Left kidney (tissue), 2 donors: ENCODE data around the gene PLXND1. TPM values are rescaled to one million over a fixed set of nuclear protein-coding genes. Genes with fewer than 3 reads are reported as not detected.

Experiments used
- DNase-seq: peaks from one replicate; pipeline ENCODE4 v3.0.0-alpha.2; 2013
- polyA plus RNA-seq: library from polyadenylated mRNA; unstranded; fragments of 120-200 nt; gene quantifications from one replicate; pipeline ENCODE4 v1.2.1, GENCODE V29; 2013; ENCODE audit not compliant: insufficient read length

Gene PLXND1
- polyA plus RNA-seq, 1 donor, result 147 TPM

DNA sequence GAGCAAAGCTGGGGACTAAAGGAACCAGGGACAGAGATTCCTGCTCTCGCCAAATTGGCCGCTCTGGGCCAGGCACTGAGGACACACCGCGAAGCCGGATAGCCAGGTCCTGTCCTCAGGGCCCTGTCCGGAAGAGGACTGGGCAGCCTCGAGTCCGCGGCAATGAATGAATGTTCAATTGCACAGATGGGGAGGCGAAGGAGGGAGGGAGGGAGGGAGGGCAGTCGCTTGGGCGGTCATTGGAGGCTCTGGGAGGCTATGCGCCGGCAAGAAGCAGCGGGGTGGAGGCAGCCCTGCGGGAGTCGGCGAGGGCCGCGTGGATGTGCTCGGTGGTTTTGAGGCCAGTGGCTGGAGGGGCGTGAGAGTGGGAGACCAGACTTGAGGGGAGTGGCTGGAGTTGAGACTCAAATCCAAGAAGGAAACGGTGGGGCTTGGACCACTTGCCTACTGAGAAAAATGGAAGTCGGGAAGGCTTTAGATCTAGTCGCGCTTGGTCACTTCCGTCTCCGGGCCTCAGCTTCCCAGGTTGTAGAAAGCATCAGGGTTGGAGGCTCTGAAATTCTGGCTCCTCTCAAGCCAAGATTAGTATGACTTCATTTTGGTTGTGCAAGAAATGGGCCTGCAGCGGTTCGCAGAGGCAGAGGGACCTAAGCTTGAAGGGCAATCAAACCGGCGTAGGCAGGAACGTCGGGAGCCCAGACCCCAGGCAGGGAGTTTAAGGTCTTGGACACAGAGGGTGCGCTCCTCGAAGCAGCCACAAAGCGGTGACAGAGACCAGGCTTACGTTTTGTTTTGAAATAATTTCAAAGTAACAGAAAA lies 21.1 kb upstream of the PLXND1 start:
- DNase-seq, result peak; percentile 85

DNA sequence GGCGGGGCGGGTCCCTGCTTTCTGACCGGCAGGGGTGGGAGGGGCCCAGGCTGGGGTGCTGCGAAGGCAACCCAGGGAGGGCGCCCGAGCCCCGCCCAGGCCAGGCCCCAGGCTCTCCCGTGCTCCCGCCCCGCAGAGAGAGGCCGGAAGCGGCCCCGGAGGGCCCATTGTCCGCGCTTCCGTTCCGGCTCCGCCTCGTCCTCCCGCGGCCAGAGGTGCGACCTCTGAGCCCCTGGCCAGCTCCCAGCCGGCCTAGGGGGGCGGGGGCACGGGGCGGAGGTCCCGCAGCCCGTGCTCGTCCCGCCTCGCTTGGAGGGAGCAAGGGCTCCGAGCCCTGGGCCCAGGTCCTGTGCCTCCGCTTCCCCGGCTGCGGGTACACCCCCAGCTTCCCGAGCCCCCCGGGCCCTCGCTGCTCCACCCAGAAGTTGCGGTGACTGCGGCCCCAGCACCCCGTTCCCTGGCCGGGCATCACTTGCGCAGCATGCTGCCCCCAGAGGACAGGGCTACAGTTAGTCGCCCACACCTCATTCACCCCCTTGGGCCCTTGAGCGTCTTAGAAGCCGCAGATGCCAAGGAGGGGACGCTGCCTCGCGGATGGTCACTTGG lies 20.4 kb upstream of the PLXND1 start:
- DNase-seq, result no peak

DNA sequence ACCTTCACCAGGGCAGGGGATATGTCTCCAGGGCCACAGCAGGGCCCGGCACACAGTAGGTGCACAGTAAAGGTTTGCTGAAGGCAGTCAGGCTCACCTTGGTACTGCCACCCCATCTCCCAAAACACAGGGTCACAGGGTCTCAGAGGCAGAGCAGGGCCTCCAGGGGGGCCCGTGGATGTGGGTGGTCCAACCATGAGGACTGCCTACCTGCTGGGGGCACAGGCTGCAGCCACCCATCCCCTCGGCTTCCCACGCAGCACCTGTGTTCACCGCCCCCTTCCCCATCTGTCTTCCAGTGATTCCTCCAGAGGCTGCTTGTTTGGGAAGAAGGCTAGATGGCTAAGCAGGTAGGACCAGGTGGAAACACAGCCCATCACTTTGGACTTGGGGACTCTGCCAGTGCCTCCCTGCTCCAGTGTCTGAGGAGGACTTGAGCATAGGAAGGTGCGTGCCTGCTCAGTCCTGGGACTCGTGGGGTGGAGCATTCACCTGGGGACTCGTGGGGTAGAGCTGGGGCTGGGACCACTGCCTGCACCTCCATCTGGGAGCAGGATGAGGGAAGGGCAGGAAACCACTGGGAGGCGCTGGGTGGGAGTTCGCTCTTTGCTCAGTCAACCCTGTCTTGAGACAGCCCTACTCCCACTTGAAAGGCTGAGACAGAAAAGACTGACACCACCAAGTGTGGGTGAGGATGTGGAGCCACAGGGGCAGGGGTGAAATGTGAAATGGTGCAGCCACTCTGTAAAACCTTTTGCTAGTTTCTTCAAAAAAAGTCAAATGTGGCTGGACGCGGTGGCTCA lies 18.8 kb upstream of the PLXND1 start:
- DNase-seq, result no peak

DNA sequence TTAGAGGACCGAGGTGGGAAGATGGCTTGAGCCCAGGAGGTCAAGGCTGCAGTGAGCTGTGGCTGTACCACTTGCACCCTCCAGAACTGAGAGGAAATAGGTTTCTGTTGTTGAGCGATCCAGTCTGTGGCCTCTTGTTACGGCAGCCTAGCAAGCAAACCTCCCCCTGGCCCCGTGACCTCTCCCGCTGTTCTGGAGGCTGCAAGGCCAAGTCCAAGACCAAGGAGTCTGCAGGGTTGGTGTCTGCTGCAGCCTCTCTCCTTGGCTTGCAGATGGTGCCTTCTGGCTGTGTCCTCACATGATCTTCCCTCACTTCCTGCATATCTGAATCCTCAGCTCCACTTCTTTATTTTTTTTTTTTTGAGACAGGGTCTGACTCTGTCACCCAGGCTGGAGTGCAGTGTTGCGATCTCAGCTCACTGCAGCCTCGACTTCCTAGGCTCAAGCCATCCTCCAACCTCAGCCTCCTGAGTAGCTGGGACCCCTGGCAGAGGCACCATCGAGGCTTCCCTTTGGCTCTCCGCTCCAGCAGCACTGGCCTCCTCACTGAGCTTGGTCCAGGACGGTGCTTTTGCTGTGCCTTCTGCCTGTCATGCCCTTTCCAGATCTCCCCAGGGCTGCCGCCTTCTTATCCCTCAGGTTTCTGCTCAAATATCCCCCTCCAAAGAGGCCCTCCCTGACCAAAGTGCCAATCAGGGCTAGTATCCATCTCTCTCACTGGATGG lies 18.0 kb upstream of the PLXND1 start:
- no peak for DNase-seq

DNA sequence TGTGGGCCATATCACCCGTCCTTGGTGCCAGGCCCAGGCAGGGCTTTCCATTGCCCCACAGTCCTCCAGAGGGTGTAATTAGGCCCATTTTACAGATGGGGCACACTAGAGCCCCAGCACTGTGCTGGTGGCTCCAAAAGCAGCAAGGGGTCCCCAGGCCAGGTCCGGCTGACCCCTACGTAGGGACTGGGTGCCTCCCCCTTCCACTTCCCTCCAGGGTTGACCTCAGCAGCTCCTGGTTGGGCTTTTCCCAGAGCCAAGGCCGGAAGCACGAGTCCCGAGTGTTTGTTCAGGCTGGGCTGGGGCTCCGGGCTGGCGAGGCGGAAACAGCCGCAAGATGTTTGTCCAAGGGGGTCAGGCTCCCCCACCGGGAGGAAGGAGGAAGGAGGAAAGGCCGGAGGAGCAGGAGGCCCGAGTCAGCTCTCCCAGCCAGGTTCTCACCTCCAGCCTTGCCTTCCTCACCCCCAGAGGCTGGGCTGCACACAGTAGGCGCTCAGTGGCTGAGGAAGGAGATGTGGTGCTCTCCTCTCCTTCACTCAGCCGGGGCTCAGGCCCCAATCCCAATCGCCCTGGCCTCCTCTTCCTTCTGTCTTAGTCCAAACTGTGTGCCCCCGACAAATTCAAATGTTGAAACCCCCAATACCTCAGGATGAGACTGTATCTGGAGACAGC lies 17.1 kb upstream of the PLXND1 start:
- DNase-seq, result no peak

DNA sequence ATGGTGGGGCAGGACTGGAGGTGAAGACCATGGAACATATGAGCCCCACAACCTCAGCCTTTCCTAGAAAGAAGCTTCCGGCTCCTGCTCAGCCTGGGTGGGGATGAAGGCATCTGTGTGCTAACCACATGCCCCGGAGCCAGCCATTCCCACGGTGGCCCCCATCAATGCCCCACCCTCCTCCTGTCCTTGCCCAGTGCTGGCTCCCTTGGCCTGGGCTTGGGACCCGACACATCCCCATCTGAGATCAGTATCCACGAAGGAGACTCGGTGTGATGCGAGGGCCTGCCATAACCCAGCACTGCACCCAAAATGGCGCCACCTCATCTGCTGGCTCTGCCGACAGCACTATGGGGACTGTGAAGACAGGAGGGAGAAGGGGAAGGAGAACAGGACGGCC lies 16.5 kb upstream of the PLXND1 start:
- DNase-seq, result no peak

DNA sequence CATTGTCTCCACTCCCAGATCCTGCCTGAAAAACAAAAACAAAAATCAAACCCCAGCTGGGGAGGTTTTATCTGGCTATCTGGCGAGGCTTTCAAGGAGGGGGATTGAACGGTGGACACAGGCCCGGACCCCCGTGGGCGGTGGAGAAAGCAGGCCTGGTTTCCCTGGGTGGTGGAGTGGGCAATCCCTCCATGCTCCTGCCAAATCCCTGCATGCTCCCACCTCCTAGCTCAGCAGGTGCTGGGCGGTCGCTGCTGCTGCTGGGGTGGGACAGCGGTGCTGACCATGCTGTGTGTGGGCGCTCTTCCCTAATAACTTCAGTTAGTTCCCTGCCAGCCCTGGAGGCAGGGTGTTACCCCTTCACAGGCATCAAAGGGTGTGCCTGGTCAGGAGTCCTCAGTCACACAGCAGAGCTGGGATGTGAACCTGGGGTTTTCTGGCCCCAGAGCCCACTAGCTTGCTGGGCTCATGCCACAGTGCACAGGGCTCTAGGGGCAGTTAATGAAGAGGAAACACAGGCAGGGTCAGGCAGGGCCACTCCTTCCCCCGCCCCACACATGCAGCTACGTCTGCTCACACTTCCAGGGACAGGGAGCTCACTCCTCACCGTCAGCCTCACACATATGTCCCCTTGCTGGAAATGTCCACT lies 15.9 kb upstream of the PLXND1 start:
- no peak for DNase-seq

DNA sequence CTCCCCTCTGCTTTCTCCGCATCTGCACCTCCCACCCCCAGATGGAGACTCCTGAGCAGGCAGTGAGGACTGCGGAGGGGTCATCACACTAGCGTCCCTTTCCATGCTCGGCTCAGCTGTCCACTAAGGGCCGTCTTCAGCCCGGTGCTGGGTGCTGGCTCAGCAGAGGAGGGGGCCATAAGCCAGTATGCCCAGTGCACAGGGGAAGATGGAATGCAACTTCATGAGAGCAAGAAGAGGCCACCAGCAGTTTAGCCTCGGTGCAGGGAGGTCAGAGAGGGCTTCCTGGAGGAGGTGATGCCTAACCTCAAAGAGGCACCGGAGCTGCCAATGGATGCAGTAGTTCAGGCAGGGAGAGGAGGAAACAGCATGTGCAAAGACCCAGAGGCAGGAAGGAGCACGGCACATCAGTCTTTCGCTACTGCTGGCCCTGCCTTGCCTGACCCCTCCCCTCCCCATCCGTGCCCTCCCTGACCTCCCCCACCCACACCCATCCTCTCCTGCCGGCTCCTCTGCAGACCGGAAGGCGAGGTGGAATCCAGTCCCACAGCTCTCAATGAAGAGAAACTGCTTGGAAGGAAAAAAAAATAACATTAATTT lies 15.2 kb upstream of the PLXND1 start:
- no peak for DNase-seq

DNA sequence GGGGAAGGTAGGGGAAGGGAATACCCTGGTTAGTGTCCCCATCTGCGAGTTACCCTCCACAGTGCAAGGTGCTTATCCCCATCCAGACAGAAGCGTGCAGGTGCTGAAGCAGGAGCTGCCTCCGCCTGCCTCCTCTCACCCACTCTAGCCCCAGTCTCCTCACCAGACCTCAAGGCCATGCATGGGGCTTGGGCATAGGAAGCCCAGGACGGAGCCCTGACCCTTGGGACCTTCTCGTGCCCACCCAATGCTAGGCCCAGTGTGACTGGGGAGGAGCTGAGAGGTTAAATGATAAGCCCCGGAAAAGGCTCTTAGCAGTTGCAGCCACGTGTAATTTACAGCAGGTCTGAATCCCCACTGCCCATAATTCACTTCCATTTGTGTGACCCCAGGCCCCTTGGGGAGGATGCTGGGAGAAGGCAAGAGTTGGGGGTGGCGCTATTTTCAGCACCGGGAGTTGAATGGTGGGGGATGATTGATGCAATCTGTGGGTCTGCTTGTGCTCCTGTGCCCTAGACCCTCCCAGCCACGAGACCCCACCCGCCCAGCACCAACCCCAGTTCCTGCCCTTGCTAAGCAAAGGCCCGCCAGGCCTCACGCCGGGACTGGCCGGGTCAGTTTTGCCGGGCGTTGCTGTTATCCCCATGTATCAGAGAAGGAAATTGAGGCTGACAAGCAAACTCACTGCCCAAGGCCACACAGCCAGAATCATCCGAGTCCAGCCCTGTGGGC lies 14.5 kb upstream of the PLXND1 start:
- DNase-seq, result no peak

DNA sequence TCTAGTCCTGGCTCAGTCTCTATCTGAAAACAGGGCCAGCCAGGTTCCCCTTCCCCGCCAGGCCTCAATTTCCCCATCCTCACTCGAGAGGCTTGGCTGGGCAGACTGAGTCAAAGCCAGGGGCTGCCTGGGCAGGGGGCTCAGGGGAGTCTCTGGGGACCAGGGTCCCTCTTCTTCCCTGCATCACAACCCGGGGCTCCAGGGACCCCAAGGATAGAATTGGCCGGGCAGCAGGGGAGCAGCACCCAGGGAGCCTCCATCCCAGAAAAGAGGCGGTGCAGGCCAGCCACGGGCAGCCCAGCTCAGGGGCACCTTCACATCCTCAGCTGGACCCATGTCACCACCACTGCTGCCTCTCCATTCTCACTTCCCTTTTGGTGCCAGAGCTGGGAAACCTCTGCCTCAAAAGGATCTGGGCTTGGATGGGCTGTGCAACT lies 13.3 kb upstream of the PLXND1 start:
- DNase-seq, result no peak

DNA sequence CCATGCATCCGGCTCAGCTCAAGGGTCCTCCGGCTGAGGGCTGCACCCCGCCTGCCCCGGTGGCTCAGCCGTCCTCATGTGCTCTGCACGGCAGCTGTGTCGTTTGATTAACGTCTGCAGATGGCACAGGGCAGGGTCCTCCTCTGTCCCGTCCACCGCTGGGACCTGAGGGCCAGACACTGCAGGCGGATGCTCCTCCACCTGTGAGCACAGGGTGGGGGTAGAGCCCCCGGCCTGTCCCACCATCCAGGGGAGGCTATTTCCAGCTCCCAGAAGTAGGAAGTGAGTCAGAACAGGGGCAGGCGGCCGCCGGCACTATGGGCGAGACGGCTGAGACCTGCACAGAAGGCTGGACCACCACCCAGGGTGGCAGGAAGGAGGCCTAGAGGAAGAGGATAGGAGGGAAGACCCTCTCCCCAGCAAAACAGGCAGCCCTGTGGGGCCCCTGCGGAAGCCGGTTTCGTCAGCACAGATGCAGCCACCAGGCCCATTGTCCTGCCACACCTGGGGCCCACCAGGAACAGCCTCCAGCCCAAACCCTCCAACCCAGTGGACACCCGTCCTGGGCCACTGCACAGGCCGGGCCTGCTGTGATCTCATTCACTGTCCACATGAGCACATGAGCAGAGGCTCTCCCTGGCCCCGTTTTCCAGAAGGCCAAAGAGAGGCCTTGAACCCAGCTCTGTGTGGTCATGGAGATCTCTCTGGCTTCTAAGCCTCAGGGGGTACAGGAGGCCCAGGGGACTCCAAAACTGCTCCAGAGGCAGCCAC lies 12.6 kb upstream of the PLXND1 start:
- DNase-seq, result no peak

DNA sequence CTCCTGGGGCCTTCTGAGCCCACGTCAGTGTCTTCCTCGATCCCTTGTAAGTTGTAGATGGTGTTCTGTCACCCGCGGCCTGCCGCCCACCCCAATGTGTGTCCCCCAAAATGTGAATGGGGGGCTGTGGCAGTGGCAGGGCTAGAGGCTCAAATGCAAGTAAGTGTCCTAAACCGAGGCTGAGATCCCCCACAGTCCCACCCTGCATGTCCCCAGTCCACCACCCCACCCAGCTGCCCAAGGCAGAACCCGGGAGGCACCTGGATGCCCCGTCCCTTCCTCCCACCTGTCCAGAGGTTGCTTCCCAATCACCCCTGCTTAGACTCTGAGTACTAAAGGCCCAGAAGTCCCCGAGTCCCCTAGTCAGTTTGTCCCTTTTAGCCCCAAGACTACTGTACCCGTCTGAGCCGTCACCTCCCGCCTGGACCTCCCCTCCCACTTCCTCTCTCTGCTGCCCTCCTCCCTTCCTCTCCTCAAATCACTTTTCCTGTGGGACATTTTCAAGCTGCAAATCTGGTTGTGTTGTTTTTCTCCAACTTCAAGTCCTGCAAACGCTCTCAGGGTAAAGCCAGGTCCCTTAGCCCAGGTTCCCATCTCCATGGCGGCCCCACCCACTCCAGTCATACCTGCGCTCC lies 11.8 kb upstream of the PLXND1 start:
- DNase-seq, result no peak

DNA sequence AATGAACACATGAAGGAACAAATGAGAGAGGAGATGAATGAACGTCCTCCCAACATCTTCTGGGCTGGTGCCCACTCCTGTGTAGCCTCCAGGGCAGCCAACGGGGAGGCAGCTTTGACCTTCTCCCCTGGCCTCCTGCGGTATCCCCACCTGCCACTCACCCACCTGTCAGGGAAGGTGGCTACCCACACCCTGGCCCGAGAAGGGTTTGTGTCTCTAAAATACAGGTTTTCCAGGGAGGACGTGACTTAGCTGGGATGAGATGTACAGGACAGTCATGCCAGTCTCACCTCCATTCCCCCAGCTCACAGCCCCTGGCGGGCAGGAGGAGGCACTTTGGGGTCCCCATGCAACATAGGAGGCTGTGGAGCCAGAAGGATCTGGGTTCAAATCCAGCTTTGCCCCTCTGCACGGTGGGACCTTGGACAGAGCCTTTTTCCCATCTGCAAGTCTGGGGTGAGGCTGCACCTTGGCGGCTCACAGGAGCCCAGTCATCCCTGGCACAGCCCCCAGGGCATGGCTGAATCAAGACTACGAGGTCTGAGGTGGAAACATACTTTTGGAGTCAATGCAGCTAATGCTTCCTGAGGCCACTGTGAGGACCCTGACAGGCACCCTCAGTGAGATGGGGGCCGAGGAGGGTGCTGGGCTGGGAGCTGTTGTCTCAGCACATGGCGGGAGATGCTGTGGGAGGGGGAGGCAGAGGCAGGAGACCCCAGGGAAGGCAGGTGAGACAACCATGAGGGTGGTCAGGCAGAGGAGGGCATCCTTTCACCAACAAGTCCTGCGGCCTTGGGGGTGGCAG lies 11.1 kb upstream of the PLXND1 start:
- no peak for DNase-seq

DNA sequence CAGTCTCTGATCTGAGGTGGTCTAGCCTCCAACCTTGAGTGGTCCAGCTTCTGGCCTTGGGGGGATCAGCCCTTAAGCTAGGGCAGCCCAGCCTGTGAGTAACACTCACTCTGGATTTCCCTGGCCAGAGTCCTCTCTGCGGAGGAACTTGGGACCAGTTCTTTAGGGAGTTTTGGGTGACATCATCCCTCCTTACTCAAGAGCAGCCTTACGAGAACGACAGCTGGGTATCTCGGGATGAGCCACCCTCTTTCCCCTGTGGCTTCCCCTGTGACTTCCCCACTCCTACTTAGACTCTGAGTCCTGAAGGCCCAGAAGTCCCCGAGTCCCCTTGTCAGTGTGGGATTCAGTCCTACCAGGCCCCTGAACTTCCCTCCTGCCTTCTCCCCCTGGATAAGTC lies 10.2 kb upstream of the PLXND1 start:
- DNase-seq, result no peak

DNA sequence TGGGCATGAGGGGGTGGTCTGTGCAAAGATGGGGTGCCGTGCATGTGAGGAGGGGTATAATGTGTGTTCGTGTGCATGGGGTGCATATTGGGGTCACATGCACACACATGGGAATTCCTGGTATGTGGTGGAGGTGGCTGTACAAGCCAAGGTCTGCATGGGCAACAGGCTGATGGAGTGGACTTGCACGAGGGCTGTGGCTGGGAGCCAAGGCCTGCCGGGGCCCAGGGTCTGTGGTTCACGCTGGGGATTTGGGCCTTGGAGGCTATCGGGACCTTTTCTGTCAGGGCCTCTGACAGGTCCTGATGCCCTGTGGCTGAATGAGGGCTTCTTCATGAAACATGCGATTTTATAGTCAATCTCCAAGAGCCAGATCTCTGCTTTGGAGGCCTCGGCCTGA lies 9.8 kb upstream of the PLXND1 start:
- no peak for DNase-seq

DNA sequence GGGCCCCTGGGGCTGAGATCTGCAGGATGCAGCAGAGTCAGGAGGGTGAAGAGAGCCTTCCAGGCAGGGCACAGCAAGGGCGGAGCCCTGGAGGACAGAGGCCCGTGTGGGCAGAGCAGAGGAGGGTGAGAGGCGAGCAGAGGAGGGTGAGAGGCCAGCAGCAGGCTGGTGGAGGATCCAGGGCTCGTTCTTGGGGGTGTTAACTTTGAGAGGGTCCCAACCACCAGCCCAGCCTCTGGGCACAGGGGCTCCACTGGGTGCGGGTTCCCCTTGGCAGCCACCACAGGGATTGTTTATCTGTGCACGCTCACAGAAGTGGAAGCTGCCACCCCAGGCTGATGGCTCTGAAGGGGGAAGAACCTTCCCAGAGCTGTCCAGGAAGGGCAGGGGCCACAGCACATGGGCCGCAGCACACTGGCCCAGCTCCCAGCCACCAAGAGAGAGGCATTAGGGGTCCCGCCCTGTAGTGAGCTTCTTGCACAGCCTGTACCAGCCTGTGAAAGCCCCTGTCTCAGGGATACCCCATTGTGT lies 9.3 kb upstream of the PLXND1 start:
- DNase-seq, result no peak

DNA sequence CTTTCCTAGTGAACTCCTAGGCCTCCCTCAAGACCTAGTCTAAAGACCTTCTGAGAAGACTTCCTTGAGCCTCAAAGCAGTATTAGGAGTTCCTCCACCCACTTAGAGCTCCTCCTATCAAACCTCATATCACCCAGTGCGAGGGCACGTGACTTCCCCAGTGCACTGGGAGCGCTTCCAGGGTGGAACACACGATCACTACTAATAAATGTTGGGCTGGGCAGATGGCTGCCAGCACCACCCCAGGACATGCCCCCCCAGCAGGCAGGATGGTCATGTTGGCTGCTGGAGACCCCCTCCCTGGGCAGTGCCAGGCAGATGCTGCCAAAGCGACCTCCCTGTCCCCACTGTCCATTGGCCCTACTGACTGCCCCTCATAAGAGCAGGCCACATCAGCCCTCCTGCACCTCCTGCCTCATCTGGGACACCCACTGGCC lies 8.5 kb upstream of the PLXND1 start:
- DNase-seq, result no peak

DNA sequence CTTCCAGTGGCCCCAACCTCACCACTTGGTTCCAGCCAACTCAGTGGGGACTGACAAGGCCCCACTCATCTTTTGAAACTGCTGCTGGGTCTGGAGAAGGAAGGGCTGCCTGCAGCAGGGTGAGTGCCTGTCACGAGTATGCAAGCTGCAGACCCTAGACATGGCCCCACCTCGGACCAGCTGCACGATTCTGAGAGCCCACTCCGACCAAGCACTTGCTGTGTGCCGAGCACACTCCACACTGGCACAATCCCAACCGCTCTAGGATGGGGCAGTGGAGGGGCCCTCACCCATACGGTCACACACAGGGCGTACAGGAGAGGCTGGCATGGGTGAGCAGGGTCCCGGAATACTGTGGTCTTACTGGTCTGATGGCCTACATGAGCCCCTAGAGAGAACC lies 8.0 kb upstream of the PLXND1 start:
- DNase-seq, result no peak
